HepG2 (cell line): ENCODE results near the gene ARHGEF7.

ENCODE experiments used
- CTCF ChIP-seq: sonication (generic); formaldehyde crosslinking; IDR thresholded peaks from 2 replicates; pipeline ENCODE4 v1.5.0; 2020; ENCODE audit warnings: mild to moderate bottlenecking, missing genetic modification reagents, moderate library complexity
- RCOR2 ChIP-seq: IDR thresholded peaks from 2 replicates; pipeline ENCODE4 v1.6.1; 2016; ENCODE audit warnings: missing biosample characterization, missing genetic modification reagents
- SRSF9 ChIP-seq: fragments of 200-400 bp; formaldehyde crosslinking; IDR thresholded peaks from 2 replicates; pipeline ENCODE4 v1.6.1; 2018; ENCODE audit warnings: borderline replicate concordance, mild to moderate bottlenecking, low read depth, low read length; ENCODE audit not compliant: insufficient read depth, poor library complexity, severe bottlenecking
- ZBTB49 ChIP-seq: sonication (generic); formaldehyde crosslinking; IDR thresholded peaks from 2 replicates; pipeline ENCODE4 v1.4.0; 2020; ENCODE audit warnings: missing genetic modification reagents, borderline replicate concordance

- TF ChIP-seq ZBTB49 (CRISPR knock-in tag) (no peak), CTCF (CRISPR knock-in tag) (no peak), SRSF9 (no peak), RCOR2 (CRISPR knock-in tag) (no peak)
These were observed 19.1 kb upstream of the ARHGEF7 start for GRCh38 chr13:111095911-111096501.
